ENCODE data around the gene NPRL2.
A peak's percentile ranks its signal among the peaks of the same experiment; 100 is the strongest.
"Not testable (repeated sequence)": the region's sequence is repeated elsewhere in the genome, so short reads cannot be mapped to it uniquely, and the experiment has no call there.

Gene NPRL2

DNA sequence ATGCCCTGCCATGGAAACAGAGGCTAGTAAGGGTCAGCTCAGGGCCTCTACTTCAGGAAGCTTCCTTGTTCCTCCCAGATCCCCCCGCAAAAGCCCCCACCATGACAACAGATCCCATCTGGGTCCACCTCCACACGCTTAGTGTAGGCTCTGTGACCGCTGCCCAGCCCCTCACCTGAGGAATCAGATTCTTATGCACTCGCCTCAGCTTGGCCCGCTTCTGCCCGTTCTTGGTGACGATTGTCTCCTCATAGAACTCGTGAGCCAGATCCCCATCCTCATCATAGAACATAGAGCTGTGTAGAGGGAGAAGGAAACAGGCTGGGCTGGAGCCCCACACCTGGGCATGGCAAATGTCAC, 24.4 kb downstream of the NPRL2 start:
- no peak for DNase-seq

DNA sequence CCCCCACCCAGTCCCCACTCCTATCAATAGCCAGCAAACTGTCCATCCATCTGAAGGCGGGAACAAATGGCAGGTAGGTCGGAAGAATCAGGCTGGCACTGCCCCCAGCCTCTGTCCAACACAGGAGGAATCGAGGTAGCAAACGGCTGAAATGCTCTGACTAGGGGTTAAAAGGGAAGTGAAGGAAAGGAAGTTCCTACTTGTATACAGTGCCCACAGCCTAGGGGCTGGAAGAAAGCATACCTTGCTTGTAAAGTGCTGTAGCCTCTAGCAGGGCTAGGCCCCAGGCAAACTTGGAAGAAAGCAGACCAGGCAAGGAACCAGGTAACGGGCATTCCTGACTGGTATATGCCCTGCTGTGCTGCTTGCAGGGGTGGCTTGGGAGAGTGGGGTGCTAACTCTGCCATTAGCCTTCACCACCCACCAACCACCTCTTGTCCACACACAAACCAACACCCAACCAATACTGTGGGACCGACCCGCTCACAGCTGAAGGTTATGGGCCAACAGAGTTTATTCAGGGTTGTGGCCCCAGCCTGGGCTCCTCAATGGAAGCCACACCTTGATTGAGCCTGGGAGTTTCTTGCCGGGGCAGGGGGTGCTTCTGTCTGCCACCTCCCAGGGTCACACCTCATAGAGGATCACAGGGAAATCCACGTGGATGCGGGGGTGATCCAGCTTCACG, 24.9 kb downstream of the NPRL2 start:
- no peak for DNase-seq

DNA sequence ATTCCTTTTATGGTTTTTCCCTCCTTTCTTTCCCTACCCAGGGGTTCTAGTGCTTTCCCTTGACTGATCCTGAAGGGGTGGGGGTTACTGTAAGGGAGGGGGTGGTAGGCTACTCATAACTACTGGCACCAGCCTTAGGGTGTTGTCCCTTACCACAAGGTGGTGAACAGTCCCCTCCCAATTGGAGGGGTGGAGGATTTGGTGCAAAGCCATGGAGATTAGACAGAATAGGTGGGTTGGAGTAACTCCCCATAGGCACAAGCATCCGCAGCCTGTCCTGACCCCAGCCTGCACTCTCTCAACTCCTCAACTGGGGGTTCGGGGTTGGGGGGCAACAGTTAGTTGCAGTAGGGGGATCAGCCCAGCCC, 25.5 kb downstream of the NPRL2 start:
- DNase-seq: no peak

DNA sequence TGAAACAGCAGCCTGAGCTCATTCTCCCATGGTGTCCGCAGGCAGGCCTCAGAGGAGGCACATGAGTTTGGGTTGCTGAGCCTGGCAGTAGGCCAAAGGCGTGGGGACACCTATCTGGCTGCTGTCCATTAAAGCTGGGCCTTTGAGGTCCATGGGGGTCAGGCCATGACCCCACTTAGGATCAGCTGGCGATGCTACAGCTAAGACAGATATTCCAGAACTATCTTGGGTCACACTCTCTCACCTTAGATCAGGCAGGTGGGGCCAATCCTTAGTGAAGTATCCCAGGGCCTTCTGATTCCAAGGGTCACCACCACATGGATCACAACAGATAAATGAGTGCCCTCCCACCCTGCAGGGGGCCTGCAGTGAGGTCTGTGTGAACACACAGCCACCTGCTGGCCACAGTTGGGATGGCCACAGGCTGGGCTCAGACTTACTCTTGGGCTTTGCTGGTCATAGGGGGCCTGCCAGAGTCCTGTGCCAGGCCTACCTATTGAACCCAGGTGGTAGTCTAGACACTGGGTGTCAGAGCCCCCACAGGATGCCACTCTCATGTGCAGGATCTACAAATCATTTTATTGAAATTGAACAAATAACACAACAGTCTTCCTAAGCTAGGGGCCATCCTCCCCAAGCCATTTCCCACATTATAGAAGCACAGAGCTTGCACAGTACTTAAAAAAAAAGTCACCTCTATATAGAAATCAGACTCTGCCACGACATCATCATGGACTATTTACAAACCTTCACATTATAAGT, 26.0 kb downstream of the NPRL2 start:
- peak; percentile 86 for DNase-seq

DNA sequence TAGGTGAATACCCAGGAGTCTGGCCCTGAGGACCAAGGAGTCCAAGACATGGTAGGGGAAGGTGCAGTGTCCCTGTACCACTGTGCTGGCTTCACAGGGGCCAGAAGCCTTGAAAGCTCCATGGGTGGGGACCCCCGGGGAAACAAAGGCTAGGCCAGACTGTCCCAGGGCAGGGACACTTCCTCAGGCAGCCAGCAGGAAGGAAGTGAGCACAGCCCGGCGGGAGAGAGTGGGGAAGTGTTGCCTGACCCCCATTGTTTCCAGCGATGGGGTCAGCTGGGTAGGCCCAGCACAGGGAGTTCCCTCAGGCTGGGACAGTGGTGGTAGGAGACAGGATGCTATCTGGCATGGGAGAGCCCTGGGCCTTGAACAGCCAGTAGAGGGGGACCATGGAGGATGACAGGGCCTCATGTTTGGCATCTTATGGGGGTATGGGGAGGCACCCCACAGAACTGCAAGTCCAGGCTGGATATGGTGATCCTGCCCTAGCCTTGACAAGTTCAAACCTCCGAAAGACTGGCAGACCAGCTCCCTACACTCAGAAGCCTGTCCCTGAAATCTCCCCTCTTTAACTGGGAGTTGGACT, 26.9 kb downstream of the NPRL2 start:
- DNase-seq: no peak

DNA sequence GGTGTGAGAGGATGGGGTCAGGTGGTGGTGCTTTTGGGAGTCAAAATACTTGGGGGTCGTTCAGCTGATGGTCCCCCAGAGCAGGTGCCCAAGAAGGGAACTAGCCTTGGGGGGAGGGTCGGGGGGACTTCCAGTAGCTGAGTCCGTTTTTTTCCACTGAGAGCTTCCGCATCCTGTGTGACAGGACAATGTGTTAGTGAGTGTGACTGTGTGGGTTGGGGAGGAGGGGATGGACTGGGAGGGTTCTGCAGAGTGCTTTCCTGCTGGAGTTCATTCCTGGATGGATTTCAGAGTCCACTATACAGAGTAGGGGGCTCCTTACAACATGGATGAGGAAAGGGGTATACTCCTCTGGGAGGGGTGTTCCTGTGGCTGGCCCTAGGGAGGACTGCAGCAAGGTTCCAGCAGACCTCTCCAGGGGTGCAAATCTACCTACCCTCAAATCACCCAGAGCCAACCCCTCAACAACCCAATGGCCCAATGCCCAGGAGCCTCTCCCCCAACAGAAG, 27.4 kb downstream of the NPRL2 start:
- no peak for DNase-seq

DNA sequence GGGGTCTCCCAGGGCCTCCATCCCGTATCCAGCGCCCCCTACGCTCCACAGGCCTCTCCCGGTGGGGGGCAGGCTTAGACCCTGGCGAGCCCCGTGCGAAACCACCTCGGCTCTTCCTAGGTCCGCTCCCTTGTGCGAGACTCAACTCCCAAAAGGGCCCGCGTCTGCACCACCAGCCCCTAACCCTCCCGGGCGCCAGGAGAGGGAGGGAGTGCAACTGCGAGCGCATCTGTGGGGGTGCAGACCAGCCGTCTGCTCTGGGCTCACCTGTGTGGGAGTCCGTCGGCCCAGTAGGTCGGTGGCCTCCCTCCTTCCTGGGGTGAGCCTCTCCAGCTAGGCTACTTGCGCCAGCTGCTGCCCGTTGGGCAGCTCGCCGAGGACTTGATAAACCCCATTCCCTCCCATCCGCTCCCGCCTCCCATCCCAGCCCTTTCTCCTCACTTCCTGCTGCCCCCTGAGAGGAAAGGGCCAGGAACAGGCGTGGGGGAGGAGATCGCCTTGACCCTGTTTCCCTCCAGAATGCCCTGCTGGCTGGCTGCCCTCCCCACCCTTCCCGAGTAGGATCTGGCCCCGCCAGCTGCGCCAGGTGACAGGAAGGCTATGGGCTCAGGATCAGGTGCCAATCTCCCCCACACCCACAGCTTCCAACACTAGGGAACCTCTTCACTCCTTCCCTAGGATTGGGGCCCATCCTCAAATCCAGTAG, 28.0 kb downstream of the NPRL2 start, which contains the start of gene HYAL2:
TSS of gene HYAL2 (minus strand) at position 360 of the 706 bp plus-strand sequence. CDS start 2,256 bp downstream, outside the sequence.
- DNase-seq: no peak

DNA sequence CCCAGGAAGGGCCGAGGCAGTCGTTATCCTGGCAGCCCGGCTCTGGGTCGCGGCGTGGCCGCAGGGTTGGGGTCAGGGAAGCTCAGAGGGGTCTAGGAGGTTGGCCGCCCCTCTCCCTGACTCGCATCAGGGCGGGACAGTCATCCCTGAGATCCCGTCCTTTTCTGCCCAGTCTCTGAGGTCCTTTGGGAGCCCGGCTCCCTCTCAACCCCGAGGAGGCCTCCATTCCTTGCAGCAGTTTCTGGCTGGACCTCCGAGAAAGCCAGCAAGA, 28.5 kb downstream of the NPRL2 start:
- DNase-seq: no peak

DNA sequence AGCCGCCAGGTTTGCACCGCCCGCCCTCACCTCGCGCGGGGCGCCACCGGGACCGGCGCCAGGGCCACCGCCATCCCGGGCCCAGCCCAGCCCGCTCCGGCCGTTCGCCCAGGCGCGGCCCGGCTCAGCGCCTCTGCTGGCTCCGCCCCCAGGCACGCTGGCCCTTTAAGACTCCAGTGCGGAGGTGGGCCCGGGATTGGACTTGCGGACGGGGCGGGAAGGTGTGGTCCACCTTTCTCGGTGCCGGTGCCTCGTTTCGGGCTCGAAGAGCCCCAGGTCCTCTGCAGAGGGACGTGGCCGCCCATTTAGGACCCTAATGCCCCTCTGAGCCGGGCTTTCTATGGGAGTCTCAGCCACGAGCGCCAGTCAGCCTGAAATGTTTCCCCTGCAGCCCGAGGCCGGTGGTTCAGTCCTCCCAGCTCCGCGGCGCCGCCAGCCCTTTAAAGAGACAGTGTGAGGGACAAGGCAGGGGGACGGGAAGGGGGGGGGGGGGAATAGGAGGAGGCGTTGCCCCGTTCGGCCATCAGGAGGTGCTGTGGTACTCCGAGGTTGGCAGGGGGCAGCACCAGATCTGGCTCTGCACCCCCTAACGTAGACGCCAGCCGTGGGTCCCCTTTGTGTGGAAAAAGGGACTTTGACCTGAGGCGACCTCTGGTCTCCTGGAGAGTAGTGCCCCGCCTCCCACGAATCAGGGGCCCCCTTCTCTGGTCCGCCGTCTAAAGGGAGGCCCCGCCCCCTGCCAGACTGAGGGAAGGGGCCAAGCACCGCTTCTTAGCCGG, 29.1 kb downstream of the NPRL2 start:
- peak; percentile 95 for DNase-seq

DNA sequence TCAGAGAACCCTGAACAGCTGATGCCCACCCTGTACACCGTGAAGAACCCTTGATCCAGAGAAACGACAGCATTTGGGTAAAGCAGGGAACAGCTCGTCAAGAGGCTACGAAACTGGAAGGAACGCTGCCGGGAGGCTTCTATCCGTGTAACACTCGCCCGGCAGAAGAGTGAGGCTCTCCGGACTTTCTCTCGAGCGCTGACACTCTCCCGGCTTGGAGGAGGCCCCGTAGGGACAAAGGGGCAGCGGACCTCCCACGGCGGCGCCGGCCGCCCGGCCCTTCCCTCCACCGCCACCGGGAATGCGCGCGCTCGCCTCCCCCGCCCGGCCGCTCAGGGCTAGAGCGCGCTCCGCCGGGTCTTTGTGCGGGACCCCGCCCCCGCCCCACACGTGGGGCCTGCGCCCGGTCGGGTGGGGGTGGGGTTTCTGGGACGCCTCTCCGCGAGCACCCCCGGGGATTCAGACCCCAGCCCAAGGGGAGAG, 29.7 kb downstream of the NPRL2 start:
- peak; percentile 80 for DNase-seq

DNA sequence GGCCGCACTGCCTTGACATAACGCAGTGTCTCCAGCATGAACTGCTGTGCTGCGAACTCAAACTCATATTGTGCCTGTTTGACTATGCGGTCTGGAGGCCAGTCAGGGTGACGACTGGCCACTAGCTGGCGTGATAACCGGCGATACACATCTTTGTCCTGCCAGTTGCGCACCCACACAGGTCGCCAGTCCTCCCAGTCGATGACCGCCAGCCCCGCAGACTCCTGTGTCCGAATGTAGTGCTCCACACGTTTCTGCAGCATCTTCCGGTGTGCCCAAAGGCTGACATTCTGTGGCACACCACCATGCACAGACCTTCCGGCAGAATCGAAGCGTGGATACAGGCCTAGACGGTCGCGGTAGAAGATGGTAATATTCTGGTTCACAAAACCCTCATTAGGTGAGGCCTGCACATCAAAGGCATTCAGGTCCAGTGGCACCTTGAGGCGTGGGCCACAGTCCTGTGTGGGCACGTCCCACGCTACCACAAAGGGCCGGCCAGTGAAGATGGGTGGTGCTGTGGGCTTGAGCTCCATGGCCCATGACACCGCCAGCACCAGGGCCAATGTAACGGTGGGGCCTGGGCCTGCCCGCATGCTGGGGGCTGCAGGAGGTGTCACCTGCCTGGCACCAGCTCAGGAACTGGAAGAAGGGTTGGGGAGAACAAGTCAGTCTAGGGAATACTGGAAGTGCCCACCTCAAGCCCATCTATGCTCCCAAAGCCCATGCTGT, 30.5 kb downstream of the NPRL2 start:
- DNase-seq: no peak

DNA sequence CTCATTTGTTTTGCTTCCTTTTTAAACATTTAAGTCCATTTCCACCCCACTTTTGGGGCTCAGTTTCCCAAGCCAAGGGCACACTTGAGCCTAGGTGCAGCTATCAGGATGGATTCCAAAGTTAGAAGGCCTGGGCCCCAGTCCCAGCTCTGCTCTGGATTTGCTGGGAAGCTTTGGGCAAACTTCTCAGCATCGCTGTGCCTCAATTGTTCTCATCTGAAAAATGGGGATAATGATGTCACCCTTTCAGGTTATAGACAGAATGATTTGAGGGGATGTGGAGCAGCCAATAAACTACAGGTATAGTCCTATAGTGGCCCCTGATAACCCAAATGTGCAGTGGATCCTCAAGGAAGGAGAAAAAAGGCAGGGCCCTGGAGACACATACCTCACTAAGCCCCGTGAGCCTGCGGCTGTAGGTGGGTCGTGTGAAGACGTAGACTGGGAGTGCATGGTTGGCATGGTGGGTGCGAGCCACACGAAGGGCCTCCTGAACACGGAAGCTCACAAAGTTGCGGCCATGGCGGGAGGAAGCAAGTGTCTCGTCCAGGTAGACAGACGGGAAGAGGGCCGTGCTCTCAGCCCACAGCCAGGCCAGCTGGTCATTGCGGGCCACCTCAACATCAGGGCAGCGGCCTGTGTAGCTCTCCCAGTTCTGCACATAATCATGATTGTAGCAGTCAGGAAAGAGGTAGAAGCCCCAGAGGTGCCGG, 31.2 kb downstream of the NPRL2 start:
- no peak for DNase-seq

DNA sequence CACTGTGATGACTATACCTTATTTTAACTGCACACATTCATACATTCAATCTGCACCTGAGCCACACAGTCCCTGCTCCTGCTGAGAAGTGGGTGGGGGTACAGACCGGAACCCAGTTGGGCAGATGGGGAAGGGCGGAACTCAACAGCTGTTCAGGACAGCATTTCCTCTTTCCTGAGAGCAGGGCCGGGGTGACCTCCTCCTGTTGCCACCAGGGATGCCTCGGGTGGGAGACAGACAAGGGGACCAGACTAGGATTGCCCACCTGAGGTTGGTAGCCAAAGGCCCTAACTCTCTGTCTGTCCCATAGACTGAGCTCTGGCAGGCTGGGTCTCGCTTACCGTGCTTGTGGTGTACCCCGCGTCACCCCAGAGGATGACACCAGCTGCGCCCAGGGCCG, 32.0 kb downstream of the NPRL2 start:
- DNase-seq: no peak

DNA sequence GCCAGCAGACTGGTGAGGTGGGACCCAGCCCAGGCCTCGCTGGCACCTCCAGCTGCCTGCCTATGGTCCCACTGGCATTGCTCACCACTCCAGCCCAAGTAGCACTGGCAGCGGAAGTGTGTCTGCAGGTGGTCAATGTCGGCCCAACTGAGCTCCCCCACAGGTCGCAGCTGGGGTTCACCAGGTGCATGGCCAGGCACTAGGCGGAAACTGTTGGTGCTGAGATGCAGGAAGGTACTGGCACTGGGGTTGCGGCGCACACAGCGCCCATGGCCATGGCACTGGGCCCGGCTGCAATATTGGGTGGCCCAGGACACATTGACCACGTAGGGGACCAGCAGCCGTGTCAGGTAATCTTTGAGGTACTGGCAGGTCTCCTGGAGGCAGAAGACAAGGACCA, 32.4 kb downstream of the NPRL2 start:
- DNase-seq: no peak

DNA sequence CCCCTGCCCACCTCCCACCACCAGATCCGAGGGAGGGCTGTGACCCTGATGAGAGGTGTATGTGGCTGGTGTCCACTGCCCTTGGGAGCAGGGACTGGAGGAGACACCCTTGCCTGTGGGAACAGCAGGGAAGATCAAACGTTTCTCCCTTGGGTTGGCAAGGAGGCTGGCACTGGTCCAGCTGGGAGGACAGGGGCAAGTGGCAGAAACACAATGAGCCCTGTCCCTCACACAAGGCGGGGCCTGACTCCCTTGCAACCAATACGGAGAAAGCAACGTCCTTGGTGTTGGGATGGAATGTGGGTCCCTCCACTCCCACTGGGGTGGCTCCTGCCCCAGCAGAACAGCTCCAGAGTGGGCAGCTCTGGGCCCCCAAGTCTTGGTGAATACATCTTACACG, 33.3 kb downstream of the NPRL2 start:
- DNase-seq: no peak

DNA sequence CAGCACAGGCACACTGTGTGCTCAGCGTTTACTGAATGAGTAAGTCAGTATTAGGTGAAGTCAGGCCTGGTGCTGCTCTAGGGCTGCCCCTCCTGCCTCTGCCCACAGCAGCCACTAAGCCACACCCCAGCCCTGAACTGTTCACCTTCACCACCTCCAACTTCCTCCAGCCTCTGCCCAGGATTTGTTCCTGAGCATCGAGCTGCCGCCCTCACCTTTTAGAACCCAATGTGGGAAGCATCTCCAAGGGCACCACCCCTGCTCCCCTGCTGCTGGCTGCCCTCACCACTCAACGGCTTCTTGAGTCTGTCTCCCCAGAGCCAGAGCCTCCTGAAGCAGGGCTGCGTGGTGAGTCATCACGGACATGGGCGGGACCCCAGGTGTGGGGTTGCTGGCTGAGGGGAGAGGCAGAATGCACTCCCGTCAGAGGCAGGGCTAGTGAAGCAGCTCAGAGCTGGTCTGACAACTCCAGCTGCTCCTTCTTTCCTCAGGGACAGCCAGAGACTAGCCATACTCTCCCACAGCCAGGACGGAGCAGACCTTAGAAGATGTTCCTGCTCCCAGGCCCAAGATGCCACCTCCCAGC, 33.8 kb downstream of the NPRL2 start:
- DNase-seq: no peak

DNA sequence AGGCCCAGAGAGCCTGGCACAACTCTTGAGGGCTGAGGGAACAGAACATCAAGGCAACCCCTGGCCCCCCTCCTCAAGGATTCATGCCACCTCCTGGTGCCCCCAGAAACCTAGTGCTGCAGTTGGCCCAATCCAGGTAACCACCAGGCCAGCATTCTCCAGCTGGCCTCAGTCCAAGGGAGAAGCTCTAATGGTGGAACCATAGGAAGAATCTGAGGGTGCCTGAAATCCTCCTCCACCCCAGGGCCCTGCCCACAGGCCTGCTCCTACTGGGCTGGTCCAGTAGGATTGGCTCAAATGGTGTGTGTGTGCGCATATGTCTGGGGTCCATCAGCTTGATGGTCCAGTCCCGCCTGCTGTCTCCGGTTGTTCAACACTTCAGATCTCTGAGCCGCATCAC, 35.8 kb downstream of the NPRL2 start:
- DNase-seq: no peak

DNA sequence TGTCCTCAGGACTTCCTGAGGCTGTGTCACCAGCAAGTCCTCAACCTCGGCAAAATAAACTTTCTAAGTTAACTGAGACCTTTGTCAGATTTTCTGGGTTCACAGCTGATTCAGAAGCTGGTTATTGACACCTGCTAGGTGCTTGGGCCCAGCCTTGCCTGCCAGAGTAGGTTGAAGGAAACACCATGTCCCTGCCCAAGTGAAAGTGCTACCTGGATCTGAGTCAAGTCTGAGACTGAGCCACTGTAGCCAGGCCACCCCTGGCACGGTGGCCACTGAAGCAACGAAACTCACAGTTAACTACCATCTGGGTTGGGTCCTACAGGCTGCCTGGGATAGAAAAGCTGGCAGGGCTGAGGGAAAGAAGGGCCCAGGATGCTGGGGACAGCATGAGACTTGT, 36.2 kb downstream of the NPRL2 start:
- DNase-seq: no peak

DNA sequence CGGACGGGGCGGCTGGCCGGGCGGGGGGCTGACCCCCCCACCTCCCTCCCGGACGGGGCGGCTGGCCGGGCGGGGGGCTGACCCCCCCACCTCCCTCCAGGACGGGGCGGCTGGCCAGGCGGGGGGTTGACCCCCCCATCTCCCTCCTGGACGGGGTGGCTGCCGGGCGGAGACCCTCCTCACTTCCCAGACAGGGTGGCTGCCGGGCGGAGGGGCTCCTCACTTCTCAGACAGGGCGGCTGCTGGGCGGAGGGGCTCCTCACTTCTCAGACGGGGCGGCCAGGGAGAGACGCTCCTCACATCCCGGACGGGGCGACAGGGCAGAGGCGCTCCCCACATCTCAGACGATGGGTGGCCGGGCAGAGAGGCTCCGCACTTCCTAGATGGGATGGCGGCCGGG, 38.5 kb downstream of the NPRL2 start:
- not testable (repeated sequence) for DNase-seq

DNA sequence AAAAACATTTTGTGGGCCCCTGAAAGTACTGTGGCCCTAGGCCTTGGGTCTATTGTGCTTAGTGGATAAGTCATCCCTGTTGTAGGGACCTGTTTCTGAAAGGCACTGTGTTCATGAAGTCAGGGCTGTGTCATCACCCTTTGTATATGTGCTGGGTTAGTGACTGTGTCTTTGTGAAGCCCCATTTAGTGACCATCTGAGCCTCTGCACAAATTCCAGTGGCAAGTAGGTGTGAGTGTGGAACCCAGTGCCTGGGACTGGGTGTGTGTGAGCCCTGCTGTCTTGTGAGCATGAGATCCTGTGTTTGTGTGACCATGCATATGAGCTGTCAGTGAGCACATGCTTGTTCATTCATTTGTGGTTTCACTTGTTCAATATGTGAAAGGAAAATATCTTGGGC, 46.0 kb downstream of the NPRL2 start:
- DNase-seq: no peak
